ENCODE data around the gene KSR2. TPM values are rescaled to one million over a fixed set of nuclear protein-coding genes. Genes with fewer than 3 reads are reported as not detected.

KSR2 gene
- polyA plus RNA-seq, 1 experiment, result not detected

GRCh38 chr12:117561990-117562389, 406.8 kb downstream of the KSR2 start:
- H3K27me3 ChIP-seq (ENCODE audit: control insufficient read depth, insufficient read depth, low read length), result no peaks in the 10 kb centered on the region
- H3K4me3 ChIP-seq (ENCODE audit: low read depth, low read length), result no peak overlapping the region
- CTCF ChIA-PET, result no interaction called here
- POLR2A ChIA-PET, result no interaction called here
- no peaks in the 10 kb centered on the region for H3K36me3 ChIP-seq (ENCODE audit: control insufficient read depth, insufficient read depth, low read length)
- TF ChIP-seq, protein P1, sequence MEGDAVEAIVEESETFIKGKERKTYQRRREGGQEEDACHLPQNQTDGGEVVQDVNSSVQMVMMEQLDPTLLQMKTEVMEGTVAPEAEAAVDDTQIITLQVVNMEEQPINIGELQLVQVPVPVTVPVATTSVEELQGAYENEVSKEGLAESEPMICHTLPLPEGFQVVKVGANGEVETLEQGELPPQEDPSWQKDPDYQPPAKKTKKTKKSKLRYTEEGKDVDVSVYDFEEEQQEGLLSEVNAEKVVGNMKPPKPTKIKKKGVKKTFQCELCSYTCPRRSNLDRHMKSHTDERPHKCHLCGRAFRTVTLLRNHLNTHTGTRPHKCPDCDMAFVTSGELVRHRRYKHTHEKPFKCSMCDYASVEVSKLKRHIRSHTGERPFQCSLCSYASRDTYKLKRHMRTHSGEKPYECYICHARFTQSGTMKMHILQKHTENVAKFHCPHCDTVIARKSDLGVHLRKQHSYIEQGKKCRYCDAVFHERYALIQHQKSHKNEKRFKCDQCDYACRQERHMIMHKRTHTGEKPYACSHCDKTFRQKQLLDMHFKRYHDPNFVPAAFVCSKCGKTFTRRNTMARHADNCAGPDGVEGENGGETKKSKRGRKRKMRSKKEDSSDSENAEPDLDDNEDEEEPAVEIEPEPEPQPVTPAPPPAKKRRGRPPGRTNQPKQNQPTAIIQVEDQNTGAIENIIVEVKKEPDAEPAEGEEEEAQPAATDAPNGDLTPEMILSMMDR (IDR thresholded peaks at IDR 0.05; ENCODE audit: insufficient read depth, low read depth, low read length), result no peak
- DNase-seq (ENCODE audit: low read depth), result no peak

DNA sequence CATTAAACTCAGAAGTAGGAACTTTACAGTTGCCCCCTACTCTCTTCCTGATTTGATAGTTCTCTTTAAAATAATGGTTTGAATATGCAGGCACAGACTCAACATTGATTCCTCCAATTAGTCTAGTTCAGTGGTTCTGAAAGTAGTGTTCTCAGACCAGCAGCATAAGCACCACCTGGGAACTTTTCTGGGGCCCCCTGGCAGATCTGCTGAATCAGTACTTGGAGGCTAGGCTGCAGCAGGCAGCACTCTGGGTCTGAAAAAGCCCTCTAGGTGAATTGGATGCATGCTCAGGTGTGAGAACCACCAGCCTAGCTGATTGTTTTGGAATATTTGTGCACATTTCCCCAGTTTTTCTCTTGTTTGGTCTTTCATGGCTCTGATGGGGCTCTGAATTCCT, 408.8 kb downstream of the KSR2 start:
- no peak overlapping the region for H3K4me3 ChIP-seq (ENCODE audit: low read depth, low read length)
- H3K27me3 ChIP-seq (ENCODE audit: control insufficient read depth, insufficient read depth, low read length), result no peaks in the 10 kb centered on the region
- CTCF ChIA-PET, result no interaction called here
- POLR2A ChIA-PET, result no interaction called here
- no peaks in the 10 kb centered on the region for H3K36me3 ChIP-seq (ENCODE audit: control insufficient read depth, insufficient read depth, low read length)
- DNase-seq (ENCODE audit: low read depth), result no peak
- TF ChIP-seq, protein P1 (IDR thresholded peaks at IDR 0.05; ENCODE audit: insufficient read depth, low read depth, low read length), result no peak

GRCh38 chr12:117555889-117556288, 412.9 kb downstream of the KSR2 start:
- Histone ChIP-seq H3K27me3 (ENCODE audit: control insufficient read depth, insufficient read depth, low read length) (no peaks in the 10 kb centered on the region), H3K36me3 (ENCODE audit: control insufficient read depth, insufficient read depth, low read length) (no peaks in the 10 kb centered on the region), H3K4me3 (ENCODE audit: low read depth, low read length) (no peak overlapping the region)
- ChIA-PET POLR2A (no interaction called here), CTCF (interaction anchor here (0.6 to 1.3 kb wide), 2 partner anchors 9 to 629 kb away, joined by 3 to 4 read pairs; no protein-coding TSS in a partner anchor)
- TF ChIP-seq, protein P1 (IDR thresholded peaks at IDR 0.05; ENCODE audit: insufficient read depth, low read depth, low read length), result no peak
- DNase-seq (ENCODE audit: low read depth), result no peak

DNA sequence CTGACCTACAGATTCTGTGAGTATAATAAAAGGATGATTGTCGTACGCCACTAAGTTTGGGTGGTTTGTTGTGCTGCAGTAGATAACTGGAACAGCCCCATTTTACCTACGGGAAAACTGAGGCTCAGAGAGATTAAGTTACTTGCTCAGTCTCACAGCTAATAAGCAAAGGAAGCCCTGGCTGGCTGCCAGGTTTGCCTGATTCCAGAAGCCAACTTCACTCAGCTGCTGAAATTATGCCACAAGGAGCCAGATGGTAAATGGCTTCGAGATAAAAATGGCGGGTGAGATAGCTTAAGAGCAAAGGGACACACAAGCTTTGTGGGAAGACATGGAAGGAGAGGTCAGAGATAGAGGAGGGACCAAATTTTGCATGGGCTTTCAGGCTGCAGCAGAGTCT, 415.8 kb downstream of the KSR2 start:
- H3K4me3 ChIP-seq (ENCODE audit: low read depth, low read length), result no peak overlapping the region
- TF ChIP-seq, protein P1 (IDR thresholded peaks at IDR 0.05; ENCODE audit: insufficient read depth, low read depth, low read length), result no peak
- no peaks in the 10 kb centered on the region for H3K36me3 ChIP-seq (ENCODE audit: control insufficient read depth, insufficient read depth, low read length)
- H3K27me3 ChIP-seq (ENCODE audit: control insufficient read depth, insufficient read depth, low read length), result no peaks in the 10 kb centered on the region
- ChIA-PET CTCF (no interaction called here), POLR2A (no interaction called here)
- DNase-seq (ENCODE audit: low read depth), result no peak

GRCh38 chr12:117551665-117552064, 417.1 kb downstream of the KSR2 start:
- no peak for DNase-seq (ENCODE audit: low read depth)
- TF ChIP-seq, protein P1 (IDR thresholded peaks at IDR 0.05; ENCODE audit: insufficient read depth, low read depth, low read length), result no peak
- ChIA-PET CTCF (no interaction called here), POLR2A (no interaction called here)
- Histone ChIP-seq H3K36me3 (ENCODE audit: control insufficient read depth, insufficient read depth, low read length) (no peaks in the 10 kb centered on the region), H3K27me3 (ENCODE audit: control insufficient read depth, insufficient read depth, low read length) (no peaks in the 10 kb centered on the region), H3K4me3 (ENCODE audit: low read depth, low read length) (no peak overlapping the region)

Data from BJ (cell line).